Muscle layer of duodenum (tissue), 2 donors: ENCODE measurements around the gene CELF4.

Experiments
- H3K27ac ChIP-seq: one replicate; pipeline ENCODE4 v1.7.0; 2013; ENCODE audit warnings: mild to moderate bottlenecking, low read length
- H3K27me3 ChIP-seq: one replicate; pipeline ENCODE4 v1.7.0; 2013; ENCODE audit warnings: low read depth, mild to moderate bottlenecking, control low read depth, low read length
- H3K36me3 ChIP-seq, 2 donors: one replicate each; pipeline ENCODE4 v1.7.0; 2013; ENCODE audit warnings: low read length in 2 of 2, control low read depth in 1 of 2, mild to moderate bottlenecking in 1 of 2; ENCODE audit not compliant: insufficient read depth in 2 of 2, control insufficient read depth in 1 of 2
- H3K4me1 ChIP-seq, 2 donors: one replicate each; pipeline ENCODE4 v1.7.0; 2013; ENCODE audit warnings: low read length in 2 of 2, mild to moderate bottlenecking in 2 of 2, control low read depth in 1 of 2, moderate library complexity in 1 of 2; ENCODE audit not compliant: insufficient read depth in 2 of 2, control insufficient read depth in 1 of 2
- H3K4me3 ChIP-seq, 2 donors: one replicate each; pipeline ENCODE4 v1.7.0; 2013; ENCODE audit warnings: low read length in 2 of 2, low read depth in 1 of 2, mild to moderate bottlenecking in 1 of 2
- H3K9me3 ChIP-seq, 2 donors: one replicate each; pipeline ENCODE4 v1.7.0; 2013; ENCODE audit warnings: low read length in 2 of 2, control low read depth in 1 of 2, mild to moderate bottlenecking in 1 of 2; ENCODE audit not compliant: control insufficient read depth in 1 of 2
- donor health status: healthy.

Gene CELF4

GRCh38 chr18:37314534-37314933, 251.1 kb downstream of the CELF4 start:
- Histone ChIP-seq H3K36me3 (no peaks in the 10 kb centered on the region), H3K9me3 (no peaks in the 10 kb centered on the region), H3K4me1 (no peaks in the 10 kb centered on the region), H3K4me3 (no peak overlapping the region), H3K27ac (no peak overlapping the region), H3K27me3 (no peaks in the 10 kb centered on the region)

DNA sequence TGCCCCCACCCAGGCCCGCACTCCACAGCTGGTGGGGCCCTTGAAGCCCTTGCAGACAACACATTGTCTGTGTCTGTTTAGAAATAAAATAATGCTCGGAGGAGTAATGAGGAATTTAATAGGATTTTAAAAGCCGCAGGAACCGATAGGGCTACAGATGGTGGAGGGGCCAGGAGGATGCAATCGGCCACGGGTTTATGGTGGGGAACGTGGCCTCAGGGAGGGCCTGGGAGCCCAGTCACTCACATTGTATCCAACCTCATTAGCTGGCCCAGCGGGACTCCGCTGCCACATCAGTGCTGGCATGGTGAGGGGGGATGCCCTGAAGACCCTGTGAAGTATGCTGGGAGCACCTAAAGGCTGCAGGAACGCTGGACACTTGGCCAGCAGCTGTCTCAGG, 252.0 kb downstream of the CELF4 start:
- Histone ChIP-seq H3K4me3 (no peak overlapping the region), H3K9me3 (no peaks in the 10 kb centered on the region), H3K4me1 (no peaks in the 10 kb centered on the region), H3K27me3 (no peaks in the 10 kb centered on the region), H3K36me3 (no peaks in the 10 kb centered on the region), H3K27ac (no peak overlapping the region)

GRCh38 chr18:37309861-37310260, 255.7 kb downstream of the CELF4 start:
- Histone ChIP-seq H3K4me3 (no peak overlapping the region), H3K27me3 (no peaks in the 10 kb centered on the region), H3K9me3 (no peaks in the 10 kb centered on the region), H3K27ac (no peak overlapping the region), H3K4me1 (no peaks in the 10 kb centered on the region), H3K36me3 (no peaks in the 10 kb centered on the region)

DNA sequence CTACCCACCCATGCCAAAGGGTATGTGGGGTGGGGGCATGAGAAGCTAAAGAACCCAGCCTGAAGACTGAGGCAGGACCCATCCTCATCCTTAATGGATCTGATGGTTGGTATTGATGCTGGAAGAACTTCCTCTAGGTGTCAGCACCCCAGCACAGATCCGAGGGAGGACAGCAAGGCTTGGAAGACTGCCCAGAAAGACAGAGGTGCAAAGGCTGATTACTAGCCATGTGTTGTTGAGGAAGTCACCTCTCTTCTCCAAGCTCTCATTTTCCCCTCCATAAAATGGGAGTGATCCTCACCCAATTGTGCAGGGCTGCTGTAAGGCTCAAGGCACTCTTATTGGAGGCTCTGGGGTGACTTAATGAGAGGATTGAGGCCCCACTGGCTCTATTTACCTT, 256.5 kb downstream of the CELF4 start:
- H3K27ac ChIP-seq = no peak overlapping the region

DNA sequence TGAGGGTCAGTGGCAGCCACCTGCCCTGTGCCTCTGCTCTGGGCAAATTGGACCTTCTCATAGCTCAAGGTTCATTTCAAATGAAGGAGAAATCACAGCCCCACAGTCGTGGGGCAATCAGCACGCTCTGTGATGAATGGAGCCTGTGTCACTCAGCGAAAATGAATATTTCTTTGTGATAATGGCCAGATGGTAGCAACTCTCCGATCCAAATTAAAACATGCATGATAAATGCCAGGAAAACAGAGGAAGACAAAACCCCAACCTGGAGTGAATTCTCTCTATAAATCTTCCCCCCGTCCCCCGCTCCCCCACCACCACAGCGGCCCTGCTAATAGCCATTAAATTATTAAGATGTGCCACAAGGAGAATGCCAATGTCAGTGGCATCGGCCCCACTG, 258.4 kb downstream of the CELF4 start:
- no peak overlapping the region for H3K4me3 ChIP-seq
- H3K27ac ChIP-seq = no peak overlapping the region
- H3K27me3 ChIP-seq = no peaks in the 10 kb centered on the region
- no peaks in the 10 kb centered on the region for H3K36me3 ChIP-seq
- H3K9me3 ChIP-seq = no peaks in the 10 kb centered on the region
- no peaks in the 10 kb centered on the region for H3K4me1 ChIP-seq

More for the DNA sequence above, 256.5 kb downstream of the CELF4 start:
- H3K9me3 ChIP-seq = no peaks in the 10 kb centered on the region
- H3K4me1 ChIP-seq = no peaks in the 10 kb centered on the region
- H3K36me3 ChIP-seq = no peaks in the 10 kb centered on the region
- no peaks in the 10 kb centered on the region for H3K27me3 ChIP-seq
- no peak overlapping the region for H3K4me3 ChIP-seq

- Histone ChIP-seq H3K36me3 (no peaks in the 10 kb centered on the region), H3K4me1 (no peaks in the 10 kb centered on the region), H3K27ac (no peak overlapping the region), H3K4me3 (no peak overlapping the region), H3K27me3 (no peaks in the 10 kb centered on the region), H3K9me3 (no peaks in the 10 kb centered on the region)
Observed at GRCh38 chr18:37306432-37306831, 259.2 kb downstream of the CELF4 start.

DNA sequence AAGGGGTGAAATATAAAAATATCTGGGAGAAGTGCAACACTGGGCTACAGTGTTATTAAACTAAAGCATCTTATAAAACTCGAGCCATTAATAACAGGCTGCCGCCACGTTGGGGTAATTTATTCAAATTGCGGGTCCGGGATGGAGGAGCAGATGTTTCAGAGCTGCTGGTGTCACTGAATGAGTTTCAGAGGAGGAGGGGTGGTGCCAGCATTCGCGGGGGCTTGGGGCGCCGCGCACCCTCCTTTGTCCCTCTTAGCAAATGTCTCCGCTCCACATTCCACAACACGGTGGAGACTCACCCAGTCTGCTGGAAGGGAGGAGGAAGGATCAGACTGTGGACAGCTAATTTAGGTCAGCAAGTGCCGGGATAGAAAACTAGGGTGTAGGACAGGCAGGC, 260.5 kb downstream of the CELF4 start:
- Histone ChIP-seq H3K27ac (no peak overlapping the region), H3K9me3 (no peaks in the 10 kb centered on the region), H3K27me3 (no peaks in the 10 kb centered on the region), H3K4me3 (no peak overlapping the region), H3K36me3 (no peaks in the 10 kb centered on the region), H3K4me1 (peaks cover 0 to under 1% of the 10 kb centered on the region in 2 donors)

DNA sequence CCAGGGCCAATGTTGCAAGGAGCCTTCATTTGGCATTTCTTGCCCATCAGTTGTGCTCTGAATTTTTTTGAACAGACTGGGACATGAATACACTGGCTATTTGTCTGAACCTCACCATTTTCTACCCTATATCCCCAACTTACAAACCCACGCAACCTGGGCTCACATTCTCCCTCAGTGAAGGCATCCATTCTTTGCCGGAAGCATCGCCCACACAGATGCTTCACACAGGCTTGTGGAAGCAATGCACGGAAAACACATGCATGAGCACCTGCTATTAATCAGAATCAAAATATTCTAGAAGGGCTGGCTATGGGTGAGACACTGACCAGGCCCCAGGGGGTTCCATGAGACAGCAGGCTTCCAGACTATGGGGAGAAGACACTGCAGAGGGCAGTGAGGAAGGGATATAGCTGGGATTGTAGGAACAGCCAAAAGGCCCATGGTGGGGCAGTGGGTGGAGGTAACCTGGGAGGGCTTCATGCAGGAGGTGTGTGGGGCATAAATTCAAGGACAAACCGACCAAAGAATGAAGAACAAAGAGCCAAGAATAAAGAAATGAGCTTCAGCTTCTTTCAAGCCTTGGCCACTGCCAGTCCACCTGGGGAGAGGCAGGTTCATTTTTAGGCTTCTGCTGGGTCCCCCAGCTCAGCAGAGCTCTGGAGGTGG, 261.5 kb downstream of the CELF4 start:
- Histone ChIP-seq H3K9me3 (no peaks in the 10 kb centered on the region), H3K27ac (no peak overlapping the region), H3K27me3 (no peaks in the 10 kb centered on the region), H3K4me1 (peaks cover 0 to 9% of the 10 kb centered on the region in 2 donors), H3K4me3 (no peak overlapping the region), H3K36me3 (no peaks in the 10 kb centered on the region)

GRCh38 chr18:37303009-37303408, 262.6 kb downstream of the CELF4 start:
- no peaks in the 10 kb centered on the region for H3K9me3 ChIP-seq
- H3K4me1 ChIP-seq = peaks cover 0 to 14% of the 10 kb centered on the region in 2 donors
- H3K27me3 ChIP-seq = no peaks in the 10 kb centered on the region
- no peaks in the 10 kb centered on the region for H3K36me3 ChIP-seq
- no peak overlapping the region for H3K27ac ChIP-seq
- H3K4me3 ChIP-seq = no peak overlapping the region

DNA sequence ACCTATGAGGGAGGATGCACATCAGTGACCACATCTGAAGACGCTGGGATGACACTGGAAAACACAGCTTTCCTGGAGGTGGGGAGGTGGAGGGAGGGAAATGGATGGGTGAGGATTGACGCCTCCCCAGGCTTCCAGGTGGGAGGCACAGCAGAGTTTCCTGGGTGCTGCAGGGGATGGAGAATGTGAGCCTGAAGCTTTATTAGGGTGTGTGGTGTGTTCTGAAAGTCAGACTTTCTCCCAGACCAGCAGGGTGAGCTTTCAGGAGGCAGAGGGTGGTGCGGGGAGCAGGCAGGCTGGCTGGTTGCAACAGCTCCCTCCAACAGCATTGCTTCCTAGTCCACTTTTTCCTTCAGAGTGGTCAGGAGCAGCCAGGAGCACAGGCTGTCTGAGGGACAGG, 263.1 kb downstream of the CELF4 start:
- H3K4me3 ChIP-seq = no peak overlapping the region

GRCh38 chr18:37299471-37300304, 265.9 kb downstream of the CELF4 start:
- H3K27ac ChIP-seq = no peak overlapping the region
- H3K36me3 ChIP-seq = no peaks in the 10 kb centered on the region
- peaks cover 0 to 14% of the 10 kb centered on the region in 2 donors for H3K4me1 ChIP-seq
- no peaks in the 10 kb centered on the region for H3K9me3 ChIP-seq
- H3K27me3 ChIP-seq = no peaks in the 10 kb centered on the region
- no peak overlapping the region for H3K4me3 ChIP-seq

More for the DNA sequence above, 263.1 kb downstream of the CELF4 start:
- H3K27ac ChIP-seq = no peak overlapping the region
- H3K4me1 ChIP-seq = peaks cover 0 to 14% of the 10 kb centered on the region in 2 donors
- H3K9me3 ChIP-seq = no peaks in the 10 kb centered on the region
- no peaks in the 10 kb centered on the region for H3K36me3 ChIP-seq
- H3K27me3 ChIP-seq = no peaks in the 10 kb centered on the region
